K562 (cell line): ENCODE measurements around the gene MTA2. TPM values are rescaled to one million over a fixed set of nuclear protein-coding genes. Genes with fewer than 3 reads are reported as not detected.

Experiments used
- BCL6 ChIP-seq: fragments of 250-450 bp; sonication (Bioruptor Pico); IDR thresholded peaks from 2 replicates; pipeline ENCODE4 v1.4.0; 2020
- MYNN ChIP-seq, 2 experiments: sonication (generic); formaldehyde crosslinking in 1 of 2; IDR thresholded peaks; 2 replicates each; pipeline versions ENCODE4 v1.5.0 to v1.6.1; 2016 to 2020; ENCODE audit warnings: antibody characterized with exemption in 1 of 2, missing genetic modification reagents in 1 of 2
- SPI1 ChIP-seq: IDR thresholded peaks from 2 replicates; pipeline ENCODE4 v1.6.1; 2011; ENCODE audit warnings: low read depth, low read length, control low read depth, borderline replicate concordance
- SREBF1 ChIP-seq: fragments of 150-350 bp; IDR thresholded peaks from 2 replicates; pipeline ENCODE4 v1.6.1; 2014; ENCODE audit warnings: antibody characterized with exemption, low read depth, low read length, borderline replicate concordance
- SRSF3 ChIP-seq: fragments of 200-400 bp; formaldehyde crosslinking; IDR thresholded peaks from 2 replicates; pipeline ENCODE4 v1.6.1; 2016; ENCODE audit warnings: mild to moderate bottlenecking, low read length, moderate library complexity; ENCODE audit not compliant: insufficient read depth
- polyA plus RNA-seq, 8 experiments: library from polyadenylated mRNA; depleted of rRNA in 4 of 8; stranded (reverse) in 5 of 8; unstranded in 3 of 8; fragments of >200 nt; fragmentation: Nextera tagmentation in 2 of 8; fragmentation: Illumina TruSeq in 1 of 8; extraction: Ambion mirVana in 2 of 8; extraction: Trizol in 1 of 8; gene quantifications; 2 replicates each; pipeline versions ENCODE4 v1.2.1 to v1.2.3, GENCODE V29; 2011 to 2014; ENCODE audit warnings: inconsistent platforms in 1 of 8, missing spikeins in 1 of 8
- total RNA-seq, 7 experiments: library from RNA; depleted of rRNA in 6 of 7; stranded (reverse); fragments of >200 nt in 6 of 7; fragmentation: Illumina TruSeq in 2 of 7; extraction: Trizol in 2 of 7; gene quantifications; 2 replicates each; pipeline versions ENCODE4 v1.2.1 to v1.2.3, GENCODE V29; 2011 to 2021; ENCODE audit warnings: low replicate concordance in 1 of 7
- TF ChIP-seq, protein P1 (sequence below): fragments of 150-350 bp; IDR thresholded peaks from 2 replicates; pipeline ENCODE4 v1.6.1; 2014; ENCODE audit warnings: low read depth, mild to moderate bottlenecking, low read length, borderline replicate concordance
- TF ChIP-seq, protein P2 (sequence below): sonication (generic); formaldehyde crosslinking; IDR thresholded peaks from 2 replicates; pipeline ENCODE4 v1.8.0; 2022; ENCODE audit warnings: mild to moderate bottlenecking, missing genetic modification reagents
- TF ChIP-seq, protein P3 (sequence below): fragments of 450-650 bp; formaldehyde crosslinking; IDR thresholded peaks from 2 replicates; pipeline ENCODE4 v1.4.0; 2020; ENCODE audit warnings: mild to moderate bottlenecking, moderate library complexity
- TF ChIP-seq, protein P4 (sequence below), 3 experiments: IDR thresholded peaks in 2 of 3; conservative IDR thresholded peaks in 1 of 3; 2 replicates each; pipeline ENCODE4 v1.5.1; 2011 to 2012; ENCODE audit warnings: low read length in 3 of 3, mild to moderate bottlenecking in 3 of 3, control low read depth in 2 of 3, improper control_type of control experiment in 1 of 3, inconsistent platforms in 1 of 3, low read depth in 1 of 3, mixed read lengths in 1 of 3, moderate library complexity in 1 of 3; ENCODE audit not compliant: insufficient read depth in 2 of 3
- TF ChIP-seq, protein P5 (sequence below), 2 experiments: IDR thresholded peaks; 2 replicates each; pipeline ENCODE4 v1.6.1; 2011; ENCODE audit warnings: borderline replicate concordance in 1 of 2, control low read depth in 1 of 2, low read depth in 1 of 2, low read length in 1 of 2, mild to moderate bottlenecking in 1 of 2, mixed read lengths in 1 of 2, moderate library complexity in 1 of 2; ENCODE audit not compliant: insufficient read depth in 1 of 2, insufficient read length in 1 of 2, poor library complexity in 1 of 2, severe bottlenecking in 1 of 2; ENCODE audit errors: extremely low read depth in 1 of 2
- TF ChIP-seq, protein P6 (sequence below): sonication (generic); formaldehyde crosslinking; IDR thresholded peaks from 2 replicates; pipeline ENCODE4 v1.9.0; 2022; ENCODE audit warnings: mild to moderate bottlenecking, missing genetic modification reagents
- TF ChIP-seq, protein P7 (sequence below), 2 experiments: IDR thresholded peaks; 2 replicates each; pipeline ENCODE4 v1.6.1; 2012; ENCODE audit warnings: improper control_type of control experiment in 2 of 2, low read depth in 2 of 2, low read length in 2 of 2, borderline replicate concordance in 1 of 2

The MTA2 gene
- total and polyA plus RNA-seq, 9 of the 15 experiments (the other 6 are each of a cell fraction or from before 2014, with no cell fraction given) = 6.2 to 220 (median 172) TPM

DNA sequence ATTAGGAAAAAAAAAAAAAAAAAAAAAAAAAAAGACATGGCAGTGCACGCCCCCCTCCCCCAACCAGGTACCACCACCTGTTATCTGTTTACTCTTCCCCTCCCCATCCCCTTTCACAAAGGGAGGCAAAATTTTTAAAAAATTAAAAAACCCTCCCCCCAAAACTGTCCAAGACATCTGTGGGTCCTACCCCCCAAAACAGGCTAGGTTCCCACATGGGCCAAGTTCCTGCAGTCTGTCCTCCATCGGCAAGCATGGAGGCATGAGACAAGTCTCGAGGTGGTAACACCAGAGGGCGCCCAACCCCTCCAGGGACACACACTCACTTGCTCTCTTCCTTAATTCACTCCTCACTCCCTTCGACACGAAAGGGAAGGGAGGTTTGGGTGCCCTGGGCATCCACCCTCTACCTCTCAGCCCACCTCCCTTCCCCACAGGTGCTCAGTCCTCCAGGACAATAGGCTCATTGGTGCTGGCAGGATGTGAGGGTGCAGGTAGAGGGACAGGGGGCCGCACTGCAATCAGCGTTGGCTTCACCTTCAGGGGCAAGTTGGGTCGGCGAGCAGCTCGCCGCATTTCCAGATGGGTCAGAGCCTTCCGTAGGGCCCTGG, 8.1 kb downstream of the MTA2 start (continued):
- TF ChIP-seq, protein P1, sequence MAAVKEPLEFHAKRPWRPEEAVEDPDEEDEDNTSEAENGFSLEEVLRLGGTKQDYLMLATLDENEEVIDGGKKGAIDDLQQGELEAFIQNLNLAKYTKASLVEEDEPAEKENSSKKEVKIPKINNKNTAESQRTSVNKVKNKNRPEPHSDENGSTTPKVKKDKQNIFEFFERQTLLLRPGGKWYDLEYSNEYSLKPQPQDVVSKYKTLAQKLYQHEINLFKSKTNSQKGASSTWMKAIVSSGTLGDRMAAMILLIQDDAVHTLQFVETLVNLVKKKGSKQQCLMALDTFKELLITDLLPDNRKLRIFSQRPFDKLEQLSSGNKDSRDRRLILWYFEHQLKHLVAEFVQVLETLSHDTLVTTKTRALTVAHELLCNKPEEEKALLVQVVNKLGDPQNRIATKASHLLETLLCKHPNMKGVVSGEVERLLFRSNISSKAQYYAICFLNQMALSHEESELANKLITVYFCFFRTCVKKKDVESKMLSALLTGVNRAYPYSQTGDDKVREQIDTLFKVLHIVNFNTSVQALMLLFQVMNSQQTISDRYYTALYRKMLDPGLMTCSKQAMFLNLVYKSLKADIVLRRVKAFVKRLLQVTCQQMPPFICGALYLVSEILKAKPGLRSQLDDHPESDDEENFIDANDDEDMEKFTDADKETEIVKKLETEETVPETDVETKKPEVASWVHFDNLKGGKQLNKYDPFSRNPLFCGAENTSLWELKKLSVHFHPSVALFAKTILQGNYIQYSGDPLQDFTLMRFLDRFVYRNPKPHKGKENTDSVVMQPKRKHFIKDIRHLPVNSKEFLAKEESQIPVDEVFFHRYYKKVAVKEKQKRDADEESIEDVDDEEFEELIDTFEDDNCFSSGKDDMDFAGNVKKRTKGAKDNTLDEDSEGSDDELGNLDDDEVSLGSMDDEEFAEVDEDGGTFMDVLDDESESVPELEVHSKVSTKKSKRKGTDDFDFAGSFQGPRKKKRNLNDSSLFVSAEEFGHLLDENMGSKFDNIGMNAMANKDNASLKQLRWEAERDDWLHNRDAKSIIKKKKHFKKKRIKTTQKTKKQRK = no peak
- TF ChIP-seq SRSF3 = no peak
- TF ChIP-seq BCL6 (CRISPR knock-in tag) = no peak
- TF ChIP-seq, protein P2, sequence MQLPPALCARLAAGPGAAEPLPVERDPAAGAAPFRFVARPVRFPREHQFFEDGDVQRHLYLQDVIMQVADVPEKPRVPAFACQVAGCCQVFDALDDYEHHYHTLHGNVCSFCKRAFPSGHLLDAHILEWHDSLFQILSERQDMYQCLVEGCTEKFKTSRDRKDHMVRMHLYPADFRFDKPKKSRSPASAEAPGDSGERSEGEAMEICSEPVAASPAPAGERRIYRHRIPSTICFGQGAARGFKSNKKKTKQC (CRISPR knock-in tag) = peak; percentile 69; the same call in 1 of the 2 replicates
- peak; percentile 50; the same call in 1 of the 2 replicates for TF ChIP-seq SPI1
- TF ChIP-seq, protein P3, sequence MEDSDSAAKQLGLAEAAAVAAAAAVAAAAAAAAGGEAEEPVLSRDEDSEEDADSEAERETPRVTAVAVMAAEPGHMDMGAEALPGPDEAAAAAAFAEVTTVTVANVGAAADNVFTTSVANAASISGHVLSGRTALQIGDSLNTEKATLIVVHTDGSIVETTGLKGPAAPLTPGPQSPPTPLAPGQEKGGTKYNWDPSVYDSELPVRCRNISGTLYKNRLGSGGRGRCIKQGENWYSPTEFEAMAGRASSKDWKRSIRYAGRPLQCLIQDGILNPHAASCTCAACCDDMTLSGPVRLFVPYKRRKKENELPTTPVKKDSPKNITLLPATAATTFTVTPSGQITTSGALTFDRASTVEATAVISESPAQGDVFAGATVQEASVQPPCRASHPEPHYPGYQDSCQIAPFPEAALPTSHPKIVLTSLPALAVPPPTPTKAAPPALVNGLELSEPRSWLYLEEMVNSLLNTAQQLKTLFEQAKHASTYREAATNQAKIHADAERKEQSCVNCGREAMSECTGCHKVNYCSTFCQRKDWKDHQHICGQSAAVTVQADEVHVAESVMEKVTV = 0 out of 2 replicates have a peak, but pooled peaks have one; percentile 15
- TF ChIP-seq, protein P4, sequence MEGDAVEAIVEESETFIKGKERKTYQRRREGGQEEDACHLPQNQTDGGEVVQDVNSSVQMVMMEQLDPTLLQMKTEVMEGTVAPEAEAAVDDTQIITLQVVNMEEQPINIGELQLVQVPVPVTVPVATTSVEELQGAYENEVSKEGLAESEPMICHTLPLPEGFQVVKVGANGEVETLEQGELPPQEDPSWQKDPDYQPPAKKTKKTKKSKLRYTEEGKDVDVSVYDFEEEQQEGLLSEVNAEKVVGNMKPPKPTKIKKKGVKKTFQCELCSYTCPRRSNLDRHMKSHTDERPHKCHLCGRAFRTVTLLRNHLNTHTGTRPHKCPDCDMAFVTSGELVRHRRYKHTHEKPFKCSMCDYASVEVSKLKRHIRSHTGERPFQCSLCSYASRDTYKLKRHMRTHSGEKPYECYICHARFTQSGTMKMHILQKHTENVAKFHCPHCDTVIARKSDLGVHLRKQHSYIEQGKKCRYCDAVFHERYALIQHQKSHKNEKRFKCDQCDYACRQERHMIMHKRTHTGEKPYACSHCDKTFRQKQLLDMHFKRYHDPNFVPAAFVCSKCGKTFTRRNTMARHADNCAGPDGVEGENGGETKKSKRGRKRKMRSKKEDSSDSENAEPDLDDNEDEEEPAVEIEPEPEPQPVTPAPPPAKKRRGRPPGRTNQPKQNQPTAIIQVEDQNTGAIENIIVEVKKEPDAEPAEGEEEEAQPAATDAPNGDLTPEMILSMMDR (IDR thresholded peaks at IDR 0.05 in 2 of 3, conservative IDR thresholded peaks at IDR 0.05 in 1 of 3; ENCODE audit: insufficient read depth in 2 of 3, low read depth in 1 of 3, low read length in 3 of 3) = peak; percentile 79 to 88 (median 83)
- TF ChIP-seq, protein P5, sequence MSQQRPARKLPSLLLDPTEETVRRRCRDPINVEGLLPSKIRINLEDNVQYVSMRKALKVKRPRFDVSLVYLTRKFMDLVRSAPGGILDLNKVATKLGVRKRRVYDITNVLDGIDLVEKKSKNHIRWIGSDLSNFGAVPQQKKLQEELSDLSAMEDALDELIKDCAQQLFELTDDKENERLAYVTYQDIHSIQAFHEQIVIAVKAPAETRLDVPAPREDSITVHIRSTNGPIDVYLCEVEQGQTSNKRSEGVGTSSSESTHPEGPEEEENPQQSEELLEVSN (IDR thresholded peaks at IDR 0.05; ENCODE audit: borderline replicate concordance in 1 of 2, extremely low read depth in 1 of 2, insufficient read depth in 1 of 2, insufficient read length in 1 of 2, low read depth in 1 of 2, low read length in 1 of 2, poor library complexity in 1 of 2, severe bottlenecking in 1 of 2) = peak in 1 of 2 experiments; percentile 16
- TF ChIP-seq, protein P6, sequence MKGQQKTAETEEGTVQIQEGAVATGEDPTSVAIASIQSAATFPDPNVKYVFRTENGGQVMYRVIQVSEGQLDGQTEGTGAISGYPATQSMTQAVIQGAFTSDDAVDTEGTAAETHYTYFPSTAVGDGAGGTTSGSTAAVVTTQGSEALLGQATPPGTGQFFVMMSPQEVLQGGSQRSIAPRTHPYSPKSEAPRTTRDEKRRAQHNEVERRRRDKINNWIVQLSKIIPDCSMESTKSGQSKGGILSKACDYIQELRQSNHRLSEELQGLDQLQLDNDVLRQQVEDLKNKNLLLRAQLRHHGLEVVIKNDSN (CRISPR knock-in tag) = peak; percentile 27; the same call in 1 of the 2 replicates
- TF ChIP-seq, protein P7, sequence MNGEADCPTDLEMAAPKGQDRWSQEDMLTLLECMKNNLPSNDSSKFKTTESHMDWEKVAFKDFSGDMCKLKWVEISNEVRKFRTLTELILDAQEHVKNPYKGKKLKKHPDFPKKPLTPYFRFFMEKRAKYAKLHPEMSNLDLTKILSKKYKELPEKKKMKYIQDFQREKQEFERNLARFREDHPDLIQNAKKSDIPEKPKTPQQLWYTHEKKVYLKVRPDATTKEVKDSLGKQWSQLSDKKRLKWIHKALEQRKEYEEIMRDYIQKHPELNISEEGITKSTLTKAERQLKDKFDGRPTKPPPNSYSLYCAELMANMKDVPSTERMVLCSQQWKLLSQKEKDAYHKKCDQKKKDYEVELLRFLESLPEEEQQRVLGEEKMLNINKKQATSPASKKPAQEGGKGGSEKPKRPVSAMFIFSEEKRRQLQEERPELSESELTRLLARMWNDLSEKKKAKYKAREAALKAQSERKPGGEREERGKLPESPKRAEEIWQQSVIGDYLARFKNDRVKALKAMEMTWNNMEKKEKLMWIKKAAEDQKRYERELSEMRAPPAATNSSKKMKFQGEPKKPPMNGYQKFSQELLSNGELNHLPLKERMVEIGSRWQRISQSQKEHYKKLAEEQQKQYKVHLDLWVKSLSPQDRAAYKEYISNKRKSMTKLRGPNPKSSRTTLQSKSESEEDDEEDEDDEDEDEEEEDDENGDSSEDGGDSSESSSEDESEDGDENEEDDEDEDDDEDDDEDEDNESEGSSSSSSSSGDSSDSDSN (IDR thresholded peaks at IDR 0.05; ENCODE audit: borderline replicate concordance in 1 of 2, low read depth in 2 of 2, low read length in 2 of 2) = no peak
- TF ChIP-seq SREBF1 = no peak
- peak; percentile 69 for TF ChIP-seq MYNN (IDR thresholded peaks at IDR 0.05)
- TF ChIP-seq MYNN (CRISPR knock-in tag; IDR thresholded peaks at IDR 0.05) = no peak
